Testis (tissue), 3 donors: ENCODE results near the gene SYPL1. TPM values are rescaled to one million over a fixed set of nuclear protein-coding genes. Genes with fewer than 3 reads are reported as not detected.
A peak's percentile ranks its signal among the peaks of the same experiment; 100 is the strongest.

Source experiments
- DNase-seq: peaks from one replicate; pipeline ENCODE4 v3.0.0-alpha.2; 2019
- H3K27ac ChIP-seq, 2 donors: fragments of 200-600 bp; sonication (generic); one replicate each; pipeline ENCODE4 v1.5.1; 2019
- H3K27me3 ChIP-seq: fragments of 200-600 bp; sonication (generic); one replicate; pipeline ENCODE4 v1.5.1; 2019
- H3K36me3 ChIP-seq: fragments of 200-600 bp; sonication (generic); one replicate; pipeline ENCODE4 v1.5.1; 2017; ENCODE audit warnings: low read depth; ENCODE audit errors: missing control alignments
- H3K4me1 ChIP-seq: fragments of 200-600 bp; sonication (generic); one replicate; pipeline ENCODE4 v1.5.1; 2019
- H3K4me3 ChIP-seq, 2 donors: fragments of 200-600 bp; sonication (generic); one replicate each; pipeline ENCODE4 v1.5.1; 2017 to 2019
- H3K9me3 ChIP-seq: fragments of 200-600 bp; sonication (generic); one replicate; pipeline ENCODE4 v1.5.1; 2017
- CTCF ChIP-seq, 3 experiments: fragments of 450-650 bp in 2 of 3; fragments of 200-600 bp in 1 of 3; sonication (generic) in 1 of 3; IDR thresholded peaks; one replicate each; pipeline ENCODE4 v1.5.1; 2016 to 2019; ENCODE audit warnings: antibody characterized with exemption in 3 of 3, mild to moderate bottlenecking in 2 of 3, moderate library complexity in 1 of 3
- POLR2A ChIP-seq: fragments of 450-650 bp; IDR thresholded peaks from one replicate; pipeline ENCODE4 v1.6.1; 2017; ENCODE audit warnings: antibody characterized with exemption, mild to moderate bottlenecking, moderate library complexity
- WGBS, 2 donors: methylation state at CpG; one replicate each; pipeline ENCODE4 v1.1.5; 2018; 5-methylcytosine and 5-hydroxymethylcytosine counted together
- intact Hi-C: fragments of 100-400 bp; cut with DNase I; formaldehyde crosslinking; loops from one replicate; pipeline ENCODE4 v1.15.1; 2023; ENCODE audit warnings: low total_unique reads
- polyA plus RNA-seq: library from polyadenylated mRNA; stranded (reverse); fragments of 350-450 nt; fragmentation: Illumina TruSeq; extraction: RNeasy Lipid Tissue Mini Kit (QIAGEN cat#74804); gene quantifications from one replicate; pipeline ENCODE4 v1.2.3, GENCODE V29; 2014; ENCODE audit warnings: low read depth, low replicate concordance; ENCODE audit not compliant: insufficient read depth
- total RNA-seq, 2 donors: library from RNA; depleted of rRNA; stranded (reverse); fragments of >200 nt; gene quantifications; one replicate each; pipeline ENCODE4 v1.2.3, GENCODE V29; 2016

SYPL1 gene
- total and polyA plus RNA-seq, 3 donors from 2014 or later: 100.0 to 209 (median 116) TPM

GRCh38 chr7:106047184-106047583 is 64.9 kb downstream of the SYPL1 start:
- no peak for DNase-seq
- 80 to 93% methylated on average over 4 to 5 of the region's 5 CpGs for WGBS, 2 donors
- Histone ChIP-seq H3K27ac (no peak overlapping the region), H3K9me3 (no peaks in the 10 kb centered on the region), H3K27me3 (no peaks in the 10 kb centered on the region), H3K4me3 (no peak overlapping the region), H3K36me3 (no peaks in the 10 kb centered on the region), H3K4me1 (peaks cover 18% of the 10 kb centered on the region)
- intact Hi-C loops: loop anchor here (10.0 kb wide), 1 partner anchor 282 kb away; no protein-coding TSS in a partner anchor
- TF ChIP-seq POLR2A: no peak

- Histone ChIP-seq H3K27me3 (no peaks in the 10 kb centered on the region), H3K36me3 (no peaks in the 10 kb centered on the region), H3K4me3 (no peak overlapping the region), H3K9me3 (no peaks in the 10 kb centered on the region), H3K4me1 (peaks cover 24% of the 10 kb centered on the region), H3K27ac (no peak overlapping the region)
- no peak for DNase-seq
- intact Hi-C loops: loop anchor here (10.0 kb wide), 1 partner anchor 281 kb away; no protein-coding TSS in a partner anchor
- TF ChIP-seq CTCF (IDR thresholded peaks at IDR 0.05): no peak
- TF ChIP-seq POLR2A: no peak
- WGBS, 2 donors: 88 to 91% methylated on average over 1 of the region's 1 CpG
Observed at GRCh38 chr7:106045586-106045985, 66.5 kb downstream of the SYPL1 start.

- no peaks in the 10 kb centered on the region for H3K36me3 ChIP-seq
- no peaks in the 10 kb centered on the region for H3K27me3 ChIP-seq
- no peaks in the 10 kb centered on the region for H3K9me3 ChIP-seq
- intact Hi-C loops: loop anchor here (10.0 kb wide), 1 partner anchor 280 kb away; no protein-coding TSS in a partner anchor
- WGBS, 2 donors: 56 to 57% methylated on average over 2 of the region's 2 CpGs
- no peak for DNase-seq
- H3K27ac ChIP-seq: no peak overlapping the region
- TF ChIP-seq POLR2A: no peak
- TF ChIP-seq CTCF (IDR thresholded peaks at IDR 0.05): no peak
- no peak overlapping the region for H3K4me3 ChIP-seq
- peaks cover 19% of the 10 kb centered on the region for H3K4me1 ChIP-seq
Observed at GRCh38 chr7:106045139-106045538, 67.0 kb downstream of the SYPL1 start.

GRCh38 chr7:106042196-106042611 is 69.9 kb downstream of the SYPL1 start:
- H3K4me3 ChIP-seq: peak overlapping the region in 1 of 2 donors; percentile 18
- peaks cover 18% of the 10 kb centered on the region for H3K4me1 ChIP-seq
- no peak for TF ChIP-seq POLR2A
- intact Hi-C loops: loop anchor here (5.0 to 10.0 kb wide), 2 partner anchors 277 to 395 kb away; no protein-coding TSS in a partner anchor
- DNase-seq: peak; percentile 47
- H3K9me3 ChIP-seq: no peaks in the 10 kb centered on the region
- no peaks in the 10 kb centered on the region for H3K36me3 ChIP-seq
- H3K27ac ChIP-seq: no peak overlapping the region
- 43 to 62% methylated on average over 4 of the region's 4 CpGs for WGBS, 2 donors
- no peaks in the 10 kb centered on the region for H3K27me3 ChIP-seq

- Histone ChIP-seq H3K36me3 (no peaks in the 10 kb centered on the region), H3K4me3 (no peak overlapping the region), H3K9me3 (no peaks in the 10 kb centered on the region), H3K27me3 (no peaks in the 10 kb centered on the region), H3K27ac (no peak overlapping the region), H3K4me1 (peaks cover 18% of the 10 kb centered on the region)
- peak; percentile 30 for DNase-seq
- intact Hi-C loops: loop anchor here (5.0 to 10.0 kb wide), 2 partner anchors 276 to 394 kb away; no protein-coding TSS in a partner anchor
- 71 to 78% methylated on average over 6 of the region's 6 CpGs for WGBS, 2 donors
- TF ChIP-seq POLR2A (no peak), CTCF (IDR thresholded peaks at IDR 0.05) (peak; percentile 34 to 55 (median 43))
Observed at GRCh38 chr7:106041140-106041717, 70.9 kb downstream of the SYPL1 start.

Other genes with a start within 250 kb of the SYPL1 start
- gene ATXN7L1, start 235.7 kb downstream of the SYPL1 start, total RNA-seq: 10 to 100 TPM; 35.7 to 35.9 TPM
- gene ATXN7L1, start 235.7 kb downstream of the SYPL1 start, polyA plus RNA-seq: 61.7 TPM
- 1 to 10 TPM; 3.8 to 7.5 TPM for gene CDHR3, start 149.0 kb downstream of the SYPL1 start, total RNA-seq
- 8.5 TPM for gene CDHR3, start 149.0 kb downstream of the SYPL1 start, polyA plus RNA-seq
- 10 to 100 TPM; 45.0 to 60.4 TPM for gene NAMPT, start 172.7 kb upstream of the SYPL1 start, total RNA-seq
- gene NAMPT, start 172.7 kb upstream of the SYPL1 start, polyA plus RNA-seq: 28.6 TPM